ENCODE data around the gene NR2F2.

Gene NR2F2

DNA sequence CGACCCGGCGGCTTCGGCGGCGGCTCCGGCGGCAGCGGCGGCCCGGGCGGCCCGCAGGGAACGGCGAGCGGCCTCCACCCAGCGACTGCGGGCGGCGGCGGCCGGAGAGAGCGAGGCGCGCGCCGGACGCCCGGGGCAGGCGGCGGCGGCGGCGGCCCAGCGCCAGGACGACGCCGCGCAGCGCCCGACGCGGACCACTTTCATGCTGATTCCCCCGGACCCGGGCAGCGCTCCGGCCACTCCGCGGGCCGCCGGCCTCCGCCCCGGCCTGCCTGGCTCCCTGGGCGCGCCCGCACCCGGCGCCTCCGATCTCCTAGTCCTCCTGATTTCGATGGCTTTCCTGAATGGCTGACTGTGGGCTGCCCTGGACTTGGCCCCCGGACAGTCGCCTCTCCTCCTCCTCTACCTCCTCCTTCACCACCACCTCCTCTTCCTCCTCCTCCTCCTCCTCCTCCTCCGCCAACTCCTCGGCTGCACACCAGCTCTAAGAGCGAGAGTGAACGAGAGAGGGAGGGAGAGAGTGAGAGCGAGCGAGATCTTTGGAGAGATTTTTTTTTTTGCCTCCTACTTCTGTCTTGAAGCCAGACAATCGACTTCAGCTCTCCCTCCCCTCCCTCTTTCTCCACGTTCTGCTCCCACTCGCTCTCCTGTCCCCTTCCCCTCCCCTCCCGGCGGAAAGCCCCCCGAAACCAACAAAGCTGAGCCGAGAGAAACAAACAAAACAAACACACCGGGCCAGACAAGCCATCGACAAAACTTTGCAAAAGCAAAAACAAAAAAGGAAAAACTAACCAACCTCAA, 844 bp downstream of the NR2F2 start:
- in situ Hi-C loops (cut with MboI; ENCODE audit: low sequenced_read_pairs), result loop anchor here (25.0 kb wide), 4 partner anchors 556 to 1069 kb away; no protein-coding TSS in a partner anchor

DNA sequence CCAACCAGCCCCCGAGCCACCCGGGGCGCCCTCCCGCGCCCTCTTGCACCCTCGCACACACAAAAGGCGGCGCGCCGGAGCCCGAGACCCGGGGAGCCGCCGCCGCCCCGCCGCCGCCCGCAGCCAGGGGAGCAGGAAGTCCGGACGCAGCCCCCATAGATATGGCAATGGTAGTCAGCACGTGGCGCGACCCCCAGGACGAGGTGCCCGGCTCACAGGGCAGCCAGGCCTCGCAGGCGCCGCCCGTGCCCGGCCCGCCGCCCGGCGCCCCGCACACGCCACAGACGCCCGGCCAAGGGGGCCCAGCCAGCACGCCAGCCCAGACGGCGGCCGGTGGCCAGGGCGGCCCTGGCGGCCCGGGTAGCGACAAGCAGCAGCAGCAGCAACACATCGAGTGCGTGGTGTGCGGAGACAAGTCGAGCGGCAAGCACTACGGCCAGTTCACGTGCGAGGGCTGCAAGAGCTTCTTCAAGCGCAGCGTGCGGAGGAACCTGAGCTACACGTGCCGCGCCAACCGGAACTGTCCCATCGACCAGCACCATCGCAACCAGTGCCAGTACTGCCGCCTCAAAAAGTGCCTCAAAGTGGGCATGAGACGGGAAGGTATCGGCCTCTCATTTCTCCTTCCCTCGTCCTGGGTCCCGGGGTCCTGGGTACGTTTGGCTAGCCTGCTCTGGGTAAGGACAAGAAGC, 1.6 kb downstream of the NR2F2 start:
- in situ Hi-C loops (cut with MboI; ENCODE audit: low sequenced_read_pairs), result loop anchor here (25.0 kb wide), 4 partner anchors 555 to 1070 kb away; no protein-coding TSS in a partner anchor

GRCh38 chr15:96332637-96333121, 2.2 kb downstream of the NR2F2 start:
- in situ Hi-C loops (cut with MboI; ENCODE audit: low sequenced_read_pairs), result loop anchor here (25.0 kb wide), 4 partner anchors 555 to 1070 kb away; no protein-coding TSS in a partner anchor

GRCh38 chr15:96333131-96334016, 2.9 kb downstream of the NR2F2 start:
- in situ Hi-C loops (cut with MboI; ENCODE audit: low sequenced_read_pairs), result loop anchor here (25.0 kb wide), 4 partner anchors 554 to 1071 kb away; no protein-coding TSS in a partner anchor

DNA sequence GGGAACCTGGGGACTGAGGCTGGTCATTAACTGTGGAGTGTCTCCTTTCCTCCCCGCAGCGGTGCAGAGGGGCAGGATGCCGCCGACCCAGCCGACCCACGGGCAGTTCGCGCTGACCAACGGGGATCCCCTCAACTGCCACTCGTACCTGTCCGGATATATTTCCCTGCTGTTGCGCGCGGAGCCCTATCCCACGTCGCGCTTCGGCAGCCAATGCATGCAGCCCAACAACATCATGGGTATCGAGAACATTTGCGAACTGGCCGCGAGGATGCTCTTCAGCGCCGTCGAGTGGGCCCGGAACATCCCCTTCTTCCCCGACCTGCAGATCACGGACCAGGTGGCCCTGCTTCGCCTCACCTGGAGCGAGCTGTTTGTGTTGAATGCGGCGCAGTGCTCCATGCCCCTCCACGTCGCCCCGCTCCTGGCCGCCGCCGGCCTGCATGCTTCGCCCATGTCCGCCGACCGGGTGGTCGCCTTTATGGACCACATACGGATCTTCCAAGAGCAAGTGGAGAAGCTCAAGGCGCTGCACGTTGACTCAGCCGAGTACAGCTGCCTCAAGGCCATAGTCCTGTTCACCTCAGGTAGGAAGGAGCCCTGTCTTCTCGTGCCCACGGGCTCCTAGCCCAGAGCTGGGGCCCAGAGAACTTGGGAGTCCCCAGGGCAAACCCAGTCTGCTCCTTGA, 3.7 kb downstream of the NR2F2 start:
- in situ Hi-C loops (cut with MboI; ENCODE audit: low sequenced_read_pairs), result loop anchor here (25.0 kb wide), 4 partner anchors 553 to 1072 kb away; no protein-coding TSS in a partner anchor

- in situ Hi-C loops (cut with MboI; ENCODE audit: low sequenced_read_pairs), result loop anchor here (25.0 kb wide), 4 partner anchors 552 to 1073 kb away; no protein-coding TSS in a partner anchor
These were observed 4.4 kb downstream of the NR2F2 start for GRCh38 chr15:96334705-96335410.

- in situ Hi-C loops (cut with MboI; ENCODE audit: low sequenced_read_pairs), result loop anchor here (25.0 kb wide), 4 partner anchors 552 to 1073 kb away; no protein-coding TSS in a partner anchor
These were observed 5.0 kb downstream of the NR2F2 start for GRCh38 chr15:96335411-96336024.

- in situ Hi-C loops (cut with MboI; ENCODE audit: low sequenced_read_pairs), result loop anchor here (25.0 kb wide), 4 partner anchors 551 to 1074 kb away; no protein-coding TSS in a partner anchor
These were observed 5.7 kb downstream of the NR2F2 start for GRCh38 chr15:96336108-96336595.

GRCh38 chr15:96336596-96337364, 6.3 kb downstream of the NR2F2 start:
- in situ Hi-C loops (cut with MboI; ENCODE audit: low sequenced_read_pairs), result loop anchor here (25.0 kb wide), 4 partner anchors 551 to 1074 kb away; no protein-coding TSS in a partner anchor

DNA sequence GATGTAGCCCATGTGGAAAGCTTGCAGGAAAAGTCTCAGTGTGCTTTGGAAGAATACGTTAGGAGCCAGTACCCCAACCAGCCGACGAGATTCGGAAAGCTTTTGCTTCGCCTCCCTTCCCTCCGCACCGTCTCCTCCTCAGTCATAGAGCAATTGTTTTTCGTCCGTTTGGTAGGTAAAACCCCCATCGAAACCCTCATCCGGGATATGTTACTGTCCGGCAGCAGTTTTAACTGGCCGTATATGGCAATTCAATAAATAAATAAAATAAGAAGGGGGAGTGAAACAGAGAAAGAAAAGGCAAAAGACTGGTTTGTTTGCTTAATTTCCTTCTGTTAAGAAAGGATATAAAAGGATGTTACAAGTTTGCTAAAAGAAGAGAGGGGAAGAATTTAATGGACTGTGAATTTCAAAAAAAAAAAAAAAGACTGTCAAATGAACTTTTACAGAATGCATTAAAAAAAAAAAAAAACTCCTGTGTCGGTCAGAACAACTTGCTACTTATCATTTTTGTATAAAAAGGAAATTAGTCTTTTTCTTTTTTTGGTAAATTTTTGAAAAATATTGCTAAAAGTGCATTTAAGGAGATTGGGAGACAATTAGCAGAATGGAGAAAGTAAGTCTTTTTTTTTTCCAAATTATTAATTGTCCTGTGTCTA, 7.0 kb downstream of the NR2F2 start:
- in situ Hi-C loops (cut with MboI; ENCODE audit: low sequenced_read_pairs), result loop anchor here (25.0 kb wide), 4 partner anchors 550 to 1075 kb away; no protein-coding TSS in a partner anchor

GRCh38 chr15:96338074-96338765, 7.7 kb downstream of the NR2F2 start:
- in situ Hi-C loops (cut with MboI; ENCODE audit: low sequenced_read_pairs), result loop anchor here (25.0 kb wide), 4 partner anchors 549 to 1076 kb away; no protein-coding TSS in a partner anchor

DNA sequence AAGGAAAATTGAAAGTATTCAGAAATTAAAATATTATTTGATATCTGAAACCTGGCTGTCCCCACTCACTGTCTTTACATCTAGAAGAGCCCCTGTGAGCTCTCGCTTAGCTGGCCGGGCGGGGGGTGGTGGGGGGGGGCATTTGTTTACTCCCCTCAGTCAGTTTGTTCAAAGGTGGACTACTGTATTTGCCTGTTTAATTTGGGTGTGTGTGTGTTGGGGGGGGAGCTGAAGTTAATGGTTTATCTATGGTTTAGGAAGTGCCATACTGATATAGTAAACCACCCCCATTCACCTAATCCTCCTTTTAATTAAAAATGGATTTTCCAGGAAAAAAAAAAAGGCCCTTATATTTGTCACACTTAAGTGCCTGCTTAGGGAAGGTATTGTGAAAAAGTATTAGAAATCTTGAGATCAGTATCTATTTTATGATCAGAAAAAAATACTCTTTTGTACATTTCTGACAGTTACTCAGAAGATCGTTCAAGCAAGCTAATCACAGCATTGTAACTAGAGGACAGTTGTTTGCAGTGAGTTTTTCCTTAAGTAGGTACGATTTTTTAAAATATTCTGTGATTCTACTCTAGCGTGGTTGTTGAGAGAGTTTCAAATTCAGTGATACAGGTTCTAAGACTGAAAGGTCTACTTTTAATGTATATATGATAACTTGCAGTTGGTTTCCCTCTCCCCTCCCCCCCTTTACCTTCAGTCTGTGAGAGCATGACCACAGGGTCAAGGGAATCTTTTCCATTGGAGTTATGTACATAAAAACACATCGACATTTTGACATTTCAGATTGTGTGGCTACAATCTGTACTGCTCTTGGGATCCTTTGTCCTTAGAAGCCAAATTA, 8.5 kb downstream of the NR2F2 start:
- in situ Hi-C loops (cut with MboI; ENCODE audit: low sequenced_read_pairs), result loop anchor here (25.0 kb wide), 4 partner anchors 548 to 1077 kb away; no protein-coding TSS in a partner anchor

- in situ Hi-C loops (cut with MboI; ENCODE audit: low sequenced_read_pairs), result loop anchor here (25.0 kb wide), 4 partner anchors 548 to 1077 kb away; no protein-coding TSS in a partner anchor
These were observed 9.3 kb downstream of the NR2F2 start for GRCh38 chr15:96339619-96340347.

DNA sequence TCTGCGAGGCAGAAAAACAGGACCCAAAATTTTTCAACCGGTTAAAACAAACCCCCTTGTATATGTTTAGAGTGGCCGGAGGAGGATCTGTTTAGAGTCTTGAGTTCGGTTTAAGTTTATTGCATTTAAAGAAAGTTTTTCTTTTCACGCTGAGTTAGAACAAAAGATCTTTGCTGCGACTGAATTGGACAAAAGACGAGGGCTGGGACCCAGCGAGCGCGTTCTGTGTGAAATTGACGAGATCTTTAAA, 9.8 kb downstream of the NR2F2 start:
- in situ Hi-C loops (cut with MboI; ENCODE audit: low sequenced_read_pairs), result loop anchor here (25.0 kb wide), 4 partner anchors 547 to 1078 kb away; no protein-coding TSS in a partner anchor
